Stimulated activated CD8-positive, alpha-beta memory T cell treated with anti-CD3 and anti-CD28 coated beads, Interleukin-15, amount 100 ng/mL, for 24 hours (primary cell): ENCODE data around the gene GTF2F2.
"Not testable (repeated sequence)": the region's sequence is repeated elsewhere in the genome, so short reads cannot be mapped to it uniquely, and the experiment has no call there.

Experiments
- DNase-seq: peaks from one replicate; pipeline ENCODE4 v3.0.0-alpha.2; 2020; ENCODE audit warnings: low read depth

Gene GTF2F2

GRCh38 chr13:45215392-45216077 is 95.2 kb downstream of the GTF2F2 start:
- DNase-seq: no peak

- DNase-seq: no peak
These were observed 95.9 kb downstream of the GTF2F2 start for GRCh38 chr13:45216193-45216592.

- DNase-seq: no peak
These were observed 98.4 kb downstream of the GTF2F2 start for GRCh38 chr13:45218689-45219088.

GRCh38 chr13:45219123-45219891 is 99.0 kb downstream of the GTF2F2 start:
- no peak for DNase-seq

GRCh38 chr13:45219938-45220375 is 99.6 kb downstream of the GTF2F2 start:
- no peak for DNase-seq

- DNase-seq: no peak
These were observed 100.1 kb downstream of the GTF2F2 start for GRCh38 chr13:45220403-45220802.

GRCh38 chr13:45222516-45222915 is 102.2 kb downstream of the GTF2F2 start:
- no peak for DNase-seq

- no peak for DNase-seq
These were observed 102.6 kb downstream of the GTF2F2 start for GRCh38 chr13:45222919-45223318.

GRCh38 chr13:45224176-45224575 is 103.9 kb downstream of the GTF2F2 start:
- DNase-seq: no peak

- DNase-seq: no peak
These were observed 105.1 kb downstream of the GTF2F2 start for GRCh38 chr13:45225370-45225769.

- no peak for DNase-seq
These were observed 105.7 kb downstream of the GTF2F2 start for GRCh38 chr13:45226024-45226423.

GRCh38 chr13:45228002-45228401 is 107.7 kb downstream of the GTF2F2 start:
- no peak for DNase-seq

- DNase-seq: no peak
These were observed 108.9 kb downstream of the GTF2F2 start for GRCh38 chr13:45229172-45229571.

- no peak for DNase-seq
These were observed 111.0 kb downstream of the GTF2F2 start for GRCh38 chr13:45231305-45231704.

GRCh38 chr13:45231722-45232121 is 111.4 kb downstream of the GTF2F2 start:
- no peak for DNase-seq

- DNase-seq: no peak
These were observed 112.3 kb downstream of the GTF2F2 start for GRCh38 chr13:45232591-45232990.

- DNase-seq: no peak
These were observed 118.9 kb downstream of the GTF2F2 start for GRCh38 chr13:45238945-45239795.

- no peak for DNase-seq
These were observed 119.8 kb downstream of the GTF2F2 start for GRCh38 chr13:45240143-45240542.

GRCh38 chr13:45242070-45242469 is 121.8 kb downstream of the GTF2F2 start:
- DNase-seq: no peak

GRCh38 chr13:45242524-45242923 is 122.2 kb downstream of the GTF2F2 start:
- no peak for DNase-seq

GRCh38 chr13:45243077-45243476 is 122.8 kb downstream of the GTF2F2 start:
- no peak for DNase-seq

- DNase-seq: not testable (repeated sequence)
These were observed 124.4 kb downstream of the GTF2F2 start for GRCh38 chr13:45244736-45245135.

GRCh38 chr13:45249662-45250061 is 129.4 kb downstream of the GTF2F2 start:
- DNase-seq: no peak
